Choroid plexus epithelial cell (primary cell): Measurements from ENCODE around the gene RPS6KA1.

Experiments used
- DNase-seq: peaks from one replicate; pipeline ENCODE4 v3.0.0-alpha.2; 2010; ENCODE audit warnings: low read depth
- H3K4me3 ChIP-seq: 2 replicates; pipeline ENCODE4 v1.5.1; 2011; ENCODE audit warnings: low read depth, mild to moderate bottlenecking, control low read depth, low read length, moderate library complexity
- TF ChIP-seq, protein P1 (sequence below): conservative IDR thresholded peaks from 2 replicates; pipeline ENCODE4 v1.5.1; 2011; ENCODE audit warnings: low read depth, mild to moderate bottlenecking, control low read depth, inconsistent platforms, low read length, moderate library complexity

The RPS6KA1 gene

DNA sequence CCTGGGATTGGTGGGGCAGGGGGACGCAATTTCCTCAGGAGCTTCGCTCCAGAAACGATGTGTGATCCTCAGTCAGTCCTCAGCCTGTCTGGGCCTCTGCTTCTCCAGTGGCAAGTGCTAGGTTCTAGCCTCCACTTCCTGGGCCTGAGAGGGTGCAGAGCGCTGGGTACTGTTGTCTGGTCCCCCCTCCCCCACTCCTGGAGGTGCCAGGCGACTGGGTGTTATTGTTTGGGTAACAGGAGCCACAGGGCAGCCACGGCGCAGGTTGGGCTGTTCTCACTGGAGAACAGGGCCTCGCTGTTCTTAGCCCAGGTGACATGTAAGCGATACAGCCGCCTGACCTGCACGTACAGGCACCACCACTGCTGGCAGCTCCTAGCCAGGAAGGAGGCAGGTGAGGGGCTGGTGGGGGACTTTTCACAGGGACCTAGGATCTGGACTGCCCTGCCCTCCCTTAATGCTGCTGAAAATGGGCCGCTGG lies 2.1 kb downstream of the RPS6KA1 start:
- TF ChIP-seq, protein P1, sequence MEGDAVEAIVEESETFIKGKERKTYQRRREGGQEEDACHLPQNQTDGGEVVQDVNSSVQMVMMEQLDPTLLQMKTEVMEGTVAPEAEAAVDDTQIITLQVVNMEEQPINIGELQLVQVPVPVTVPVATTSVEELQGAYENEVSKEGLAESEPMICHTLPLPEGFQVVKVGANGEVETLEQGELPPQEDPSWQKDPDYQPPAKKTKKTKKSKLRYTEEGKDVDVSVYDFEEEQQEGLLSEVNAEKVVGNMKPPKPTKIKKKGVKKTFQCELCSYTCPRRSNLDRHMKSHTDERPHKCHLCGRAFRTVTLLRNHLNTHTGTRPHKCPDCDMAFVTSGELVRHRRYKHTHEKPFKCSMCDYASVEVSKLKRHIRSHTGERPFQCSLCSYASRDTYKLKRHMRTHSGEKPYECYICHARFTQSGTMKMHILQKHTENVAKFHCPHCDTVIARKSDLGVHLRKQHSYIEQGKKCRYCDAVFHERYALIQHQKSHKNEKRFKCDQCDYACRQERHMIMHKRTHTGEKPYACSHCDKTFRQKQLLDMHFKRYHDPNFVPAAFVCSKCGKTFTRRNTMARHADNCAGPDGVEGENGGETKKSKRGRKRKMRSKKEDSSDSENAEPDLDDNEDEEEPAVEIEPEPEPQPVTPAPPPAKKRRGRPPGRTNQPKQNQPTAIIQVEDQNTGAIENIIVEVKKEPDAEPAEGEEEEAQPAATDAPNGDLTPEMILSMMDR: no peak
- DNase-seq: no peak
- no peak overlapping the region for H3K4me3 ChIP-seq

DNA sequence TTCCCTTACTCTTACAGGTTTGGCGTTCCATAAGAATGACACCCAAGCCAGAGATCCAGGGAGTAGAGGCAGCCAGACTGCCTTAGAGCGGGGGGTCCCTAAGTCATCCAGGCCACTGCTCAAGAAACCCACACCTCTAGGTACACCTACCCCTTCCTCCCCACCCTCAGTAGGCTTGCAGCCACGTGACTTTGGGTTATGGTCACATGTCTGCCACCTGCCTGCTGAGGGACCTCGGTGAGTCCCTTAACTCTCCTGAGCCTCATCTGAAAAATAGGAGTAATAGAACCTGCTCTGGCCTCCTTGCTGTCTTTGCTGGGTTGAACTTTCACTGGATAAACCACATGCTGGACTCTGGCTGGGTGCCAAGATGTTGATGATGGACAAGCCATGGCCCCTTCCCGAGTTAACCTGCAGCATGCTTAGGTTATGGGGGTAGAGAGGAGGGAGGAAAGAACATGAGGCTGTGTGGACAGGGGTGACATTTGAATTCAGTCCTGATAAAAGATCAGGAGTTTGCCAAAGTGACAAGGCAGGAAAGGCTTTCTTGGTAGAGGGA lies 4.5 kb downstream of the RPS6KA1 start:
- H3K4me3 ChIP-seq: no peak overlapping the region
- TF ChIP-seq, protein P1: no peak
- DNase-seq: no peak

DNA sequence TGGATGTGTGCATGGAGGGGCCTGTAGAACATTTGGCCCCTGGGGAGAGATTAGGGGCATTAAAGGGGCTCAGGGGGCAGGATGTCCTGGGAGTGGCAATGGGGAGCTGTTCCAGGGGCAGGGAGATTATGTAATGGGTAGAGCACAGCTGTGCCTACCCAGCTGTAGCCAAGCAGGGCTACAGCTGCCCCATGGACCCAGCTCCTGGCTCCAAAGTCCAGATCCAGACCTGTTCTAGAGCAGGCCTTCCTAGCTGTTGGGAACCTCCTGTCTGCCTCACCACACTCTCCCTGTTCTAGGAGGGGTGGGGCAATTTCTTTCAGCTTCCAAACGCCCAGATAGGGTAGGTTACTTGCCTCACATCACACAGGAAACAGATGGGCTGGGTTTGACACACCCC lies 5.6 kb downstream of the RPS6KA1 start:
- TF ChIP-seq, protein P1: no peak
- H3K4me3 ChIP-seq: no peak overlapping the region

DNA sequence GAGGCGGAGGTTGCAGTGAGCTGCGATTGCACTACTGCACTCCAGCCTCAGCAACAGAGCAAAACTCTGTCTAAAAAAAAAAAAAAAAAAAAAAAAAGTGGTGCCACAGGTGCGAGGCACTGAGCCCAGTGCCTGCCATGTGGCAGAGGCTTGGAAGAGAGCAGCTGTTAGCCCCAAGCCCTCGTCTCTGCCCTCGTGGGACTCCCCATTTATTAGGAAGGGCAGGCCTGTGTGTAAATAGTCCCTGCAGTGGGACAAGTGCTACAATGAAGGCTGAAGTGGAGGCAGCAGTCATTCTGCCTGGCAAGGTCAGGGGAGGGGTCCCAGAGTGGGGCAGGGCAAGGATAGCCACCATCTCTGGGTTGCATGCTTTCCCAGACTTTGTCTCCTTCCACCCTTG lies 6.5 kb downstream of the RPS6KA1 start:
- TF ChIP-seq, protein P1: no peak
- no peak for DNase-seq
- H3K4me3 ChIP-seq: no peak overlapping the region

More for the DNA sequence above, 5.6 kb downstream of the RPS6KA1 start:
- no peak for DNase-seq

DNA sequence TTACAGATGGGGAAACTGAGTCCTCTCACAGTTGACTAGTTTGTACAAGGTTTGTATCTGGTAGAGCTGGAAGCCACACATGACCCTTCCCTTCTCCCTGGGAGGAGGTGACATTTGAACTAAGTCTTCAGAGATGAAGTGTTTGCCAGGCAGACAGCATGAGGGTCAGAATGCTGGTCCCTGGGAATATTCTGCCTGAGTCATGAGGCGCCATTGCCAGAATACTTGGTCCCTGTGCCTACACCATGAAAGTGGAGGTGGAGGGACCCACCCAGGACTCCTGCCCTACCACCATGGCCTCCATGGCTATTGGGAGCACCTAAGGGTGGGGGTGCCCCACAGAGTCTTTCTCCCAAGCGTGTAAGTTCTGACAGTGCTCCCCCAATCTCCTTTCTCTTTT lies 7.0 kb downstream of the RPS6KA1 start:
- no peak overlapping the region for H3K4me3 ChIP-seq
- DNase-seq: no peak
- TF ChIP-seq, protein P1: no peak

DNA sequence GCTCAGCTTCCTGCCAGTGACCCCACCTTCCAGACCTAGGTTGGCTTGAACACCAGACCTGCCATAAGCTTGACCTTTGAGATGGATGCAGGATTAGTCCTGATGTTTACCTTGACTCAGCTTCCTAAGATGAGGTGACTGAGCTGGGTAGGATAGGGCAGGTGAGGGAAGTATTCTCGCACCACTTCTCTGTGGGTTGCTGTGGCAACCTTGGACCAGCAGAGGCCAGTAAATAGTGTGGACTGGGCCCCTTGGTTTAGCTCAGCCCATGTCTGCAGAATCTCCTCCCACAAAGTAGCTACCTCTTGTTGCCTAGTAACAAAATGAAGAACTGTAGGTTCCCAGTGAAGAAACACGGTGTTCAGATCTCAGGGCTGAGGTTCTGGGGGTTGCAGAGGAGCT lies 8.4 kb downstream of the RPS6KA1 start:
- no peak overlapping the region for H3K4me3 ChIP-seq
- peak; percentile 77 for DNase-seq
- TF ChIP-seq, protein P1: peak; percentile 54
